ENCODE results near the gene TEKT2.

GRCh38 chr1:36070349-36070748 lies 13.5 kb upstream of the TEKT2 start:
- TF ChIP-seq EZH2phosphoT487 (IDR thresholded peaks at IDR 0.05; ENCODE audit: low read depth) (no peak), CTCF (IDR thresholded peaks at IDR 0.05; ENCODE audit: low read depth, low read length) (no peak)

Data from OCI-LY3 (cell line).